ENCODE measurements around the gene NOP9.
A peak's percentile ranks its signal among the peaks of the same experiment; 100 is the strongest.

The NOP9 gene

GRCh38 chr14:24330973-24331674 lies 31.5 kb downstream of the NOP9 start:
- no peak overlapping the region for H3K4me3 ChIP-seq (ENCODE audit: low read depth, low read length)
- TF ChIP-seq CTCF (IDR thresholded peaks at IDR 0.05; ENCODE audit: low read depth, low read length), result no peak

DNA sequence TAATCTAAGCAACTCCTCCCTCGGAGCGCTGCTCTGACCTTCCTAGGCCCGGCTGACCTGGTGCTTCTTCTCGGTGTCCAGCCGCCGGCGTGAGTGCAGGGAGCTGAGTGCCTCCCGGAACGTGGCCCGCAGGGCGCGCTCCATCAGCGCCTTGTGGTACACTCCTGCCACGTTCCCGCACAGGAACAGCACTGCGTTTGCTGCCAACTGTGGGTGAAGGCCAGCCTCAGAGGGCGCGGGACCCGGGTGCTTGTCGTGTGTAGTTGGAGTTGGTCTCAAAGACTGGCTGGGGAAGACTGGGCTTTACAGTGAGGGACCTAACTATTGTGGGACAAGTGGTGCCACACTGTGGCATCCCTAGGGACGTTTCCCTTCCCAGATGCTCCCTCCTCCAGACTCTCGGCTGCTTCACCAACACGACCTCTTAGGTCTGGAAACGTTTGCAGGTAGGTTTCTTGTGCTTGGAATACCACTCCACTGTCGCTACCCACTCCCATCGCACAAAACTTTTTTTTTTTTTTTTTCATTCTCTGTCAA lies 32.1 kb downstream of the NOP9 start:
- no peak for TF ChIP-seq CTCF (IDR thresholded peaks at IDR 0.05; ENCODE audit: low read depth, low read length)
- H3K4me3 ChIP-seq (ENCODE audit: low read depth, low read length), result no peak overlapping the region

GRCh38 chr14:24332268-24332993 lies 32.8 kb downstream of the NOP9 start:
- TF ChIP-seq CTCF (IDR thresholded peaks at IDR 0.05; ENCODE audit: low read depth, low read length), result peak; percentile 89

DNA sequence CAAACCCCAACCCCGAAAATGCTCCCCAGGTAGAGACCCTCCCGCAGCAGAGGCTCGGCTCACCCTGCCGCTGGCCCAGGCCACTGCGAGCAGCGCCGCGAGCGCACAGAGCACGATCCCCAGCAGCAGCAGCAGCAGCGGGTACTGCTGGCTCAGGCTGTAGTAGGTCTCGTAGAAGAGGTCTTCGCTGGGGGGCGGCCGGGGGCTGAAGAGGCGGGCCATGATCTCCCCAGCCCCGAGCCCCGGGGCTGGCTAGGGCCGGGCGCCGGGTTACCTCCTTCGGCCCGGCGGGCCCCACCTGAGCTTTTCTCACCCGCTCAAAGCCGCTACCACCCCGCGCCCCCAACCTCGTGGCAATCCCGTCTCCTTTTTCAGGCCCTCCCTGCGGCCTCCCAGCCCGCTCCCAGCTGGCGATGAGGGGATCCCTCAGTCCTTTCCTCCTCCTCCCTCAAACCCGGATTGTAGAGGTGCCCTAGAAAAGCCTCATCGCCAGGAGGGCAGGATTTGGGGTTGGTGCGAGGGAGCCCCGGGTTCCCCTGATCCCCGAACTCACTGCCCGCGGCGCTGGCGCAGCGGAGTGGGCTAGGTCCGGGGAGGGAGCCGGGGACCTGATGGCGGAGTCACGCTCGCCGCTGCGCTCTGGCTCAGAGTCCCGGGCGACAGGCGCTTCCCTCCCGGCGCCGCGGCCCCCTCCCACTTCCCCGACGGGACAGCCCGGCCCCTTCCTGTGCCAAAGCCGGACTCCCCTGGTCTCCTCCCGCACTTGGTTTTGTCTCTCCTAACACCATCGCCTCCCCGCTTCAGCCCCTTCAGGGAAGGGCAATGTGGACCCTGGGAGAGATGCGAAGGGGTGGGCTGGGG lies 35.0 kb downstream of the NOP9 start, which contains the start of gene ADCY4:
ADCY4 (minus strand) TSS at position 641 of the 861 bp plus-strand sequence; CDS start at position 222, 419 bp downstream.
- H3K4me3 ChIP-seq (ENCODE audit: low read depth, low read length), result peak within 1 kb of the TSS; percentile 48
- no peak for TF ChIP-seq CTCF (IDR thresholded peaks at IDR 0.05; ENCODE audit: low read depth, low read length)

More at GRCh38 chr14:24332268-24332993, 32.8 kb downstream of the NOP9 start:
- H3K4me3 ChIP-seq (ENCODE audit: low read depth, low read length), result no peak overlapping the region

- TF ChIP-seq CTCF (IDR thresholded peaks at IDR 0.05; ENCODE audit: low read depth, low read length), result no peak
- H3K4me3 ChIP-seq (ENCODE audit: low read depth, low read length), result no peak overlapping the region
These were observed 36.0 kb downstream of the NOP9 start for GRCh38 chr14:24335461-24336171.

GRCh38 chr14:24337144-24337823 lies 37.6 kb downstream of the NOP9 start:
- TF ChIP-seq CTCF (IDR thresholded peaks at IDR 0.05; ENCODE audit: low read depth, low read length), result no peak
- H3K4me3 ChIP-seq (ENCODE audit: low read depth, low read length), result no peak overlapping the region

Measured in WI38 (cell line).